HepG2 (cell line): ENCODE results near the gene RPL18. TPM values are rescaled to one million over a fixed set of nuclear protein-coding genes. Genes with fewer than 3 reads are reported as not detected.

Experiments used
- ATAC-seq: fragments of 200-7000 bp; cut with Tn5 transposase; 3 replicates; pipeline ENCODE4 v1.9.1; 2020; ENCODE audit warnings: mild to moderate bottlenecking, moderate library complexity
- BruUV-seq: library from RNA; stranded (reverse); fragments of 400-500 nt; replicated peaks from 2 replicates; lab custom pipeline; 2021; lab: Mats Ljungman, UMichigan
- CTCF ChIA-PET: fragments of 300-600 bp; formaldehyde crosslinking; extraction: SDS; loops from one replicate; lab custom pipeline; 2021; ENCODE audit warnings: low total read pairs, inconsistent platforms, low intra/inter-chr PET ratio; lab: Yijun Ruan, JAX
- POLR2A ChIA-PET: fragments of 350-600 bp; sonication (Branson Sonifier 250); formaldehyde crosslinking; loops from one replicate; lab custom pipeline; 2020; ENCODE audit warnings: antibody characterized with exemption, inconsistent platforms; lab: Yijun Ruan, JAX
- DNase-seq: peaks from one replicate; pipeline ENCODE4 v3.0.0-alpha.2; 2015; ENCODE audit warnings: low spot score
- FAIRE-seq: peaks from 3 replicates; lab custom pipeline; 2011; peaks lifted over from hg19 to GRCh38; lab: Jason Lieb, UNC
- H2AFZ ChIP-seq: one replicate; pipeline ENCODE4 v1.6.1; 2011; ENCODE audit warnings: low read length, inconsistent platforms
- H3K27ac ChIP-seq: fragments of 300-600 bp; 3 replicates; pipeline ENCODE4 v1.8.0; 2011; ENCODE audit warnings: mixed run types, mild to moderate bottlenecking, mixed read lengths, low read length, inconsistent platforms; ENCODE audit not compliant: insufficient read depth; ENCODE audit errors: extremely low read length
- H3K27me3 ChIP-seq, 2 experiments: fragments of 200-600 bp in 1 of 2; 2 replicates in 1 of 2; 3 replicates in 1 of 2; pipeline versions ENCODE4 v1.6.0 to v1.8.0; 2011; ENCODE audit warnings: low read length in 2 of 2, mild to moderate bottlenecking in 2 of 2, moderate library complexity in 2 of 2, inconsistent platforms in 1 of 2; ENCODE audit not compliant: insufficient read depth in 2 of 2, control insufficient read depth in 1 of 2
- H3K36me3 ChIP-seq, 2 experiments: fragments of 200-600 bp in 1 of 2; replicated peaks in 1 of 2; 2 replicates in 1 of 2; 3 replicates in 1 of 2; pipeline versions ENCODE4 v1.5.1 to v1.8.0; 2011; ENCODE audit warnings: low read length in 2 of 2, inconsistent platforms in 1 of 2; ENCODE audit not compliant: insufficient read depth in 2 of 2, control insufficient read depth in 1 of 2
- H3K4me1 ChIP-seq: 2 replicates; pipeline ENCODE4 v1.5.1; 2012; ENCODE audit warnings: low read length, inconsistent platforms; ENCODE audit not compliant: insufficient read depth
- H3K4me2 ChIP-seq: 2 replicates; pipeline ENCODE4 v1.6.0; 2011; ENCODE audit warnings: low read depth, low read length, inconsistent platforms
- H3K4me3 ChIP-seq, 3 experiments: fragments of 200-600 bp in 1 of 3; sonication (generic), shearing (Covaris generic) in 1 of 3; replicated peaks in 1 of 3; 2 replicates each; pipeline ENCODE4 v1.5.1; 2011 to 2016; ENCODE audit warnings: low read length in 3 of 3, inconsistent platforms in 2 of 3, low read depth in 2 of 3, mild to moderate bottlenecking in 2 of 3, control low read depth in 1 of 3, mixed read lengths in 1 of 3; ENCODE audit not compliant: insufficient read depth in 1 of 3
- H3K79me2 ChIP-seq: one replicate; pipeline ENCODE4 v1.6.1; 2011; ENCODE audit warnings: low read length, inconsistent platforms; ENCODE audit not compliant: insufficient read depth
- H3K9ac ChIP-seq: 2 replicates; pipeline ENCODE4 v1.6.0; 2011; ENCODE audit warnings: mild to moderate bottlenecking, low read depth, low read length, inconsistent platforms; ENCODE audit not compliant: insufficient read depth
- H3K9me3 ChIP-seq: 2 replicates; pipeline ENCODE4 v1.5.1; 2012; ENCODE audit warnings: mild to moderate bottlenecking, low read length
- H4K20me1 ChIP-seq: 2 replicates; pipeline ENCODE4 v1.6.0; 2011; ENCODE audit warnings: inconsistent platforms, mild to moderate bottlenecking, low read length, moderate library complexity; ENCODE audit not compliant: insufficient read depth
- AGO1 ChIP-seq: fragments of 200-400 bp; formaldehyde crosslinking; IDR thresholded peaks from 2 replicates; pipeline ENCODE4 v1.6.1; 2017; ENCODE audit warnings: mild to moderate bottlenecking, low read depth, low read length, moderate library complexity; ENCODE audit not compliant: poor library complexity, severe bottlenecking
- AGO2 ChIP-seq: fragments of 200-400 bp; formaldehyde crosslinking; optimal IDR thresholded peaks from 2 replicates; pipeline ENCODE3; 2017; ENCODE audit warnings: mild to moderate bottlenecking, low read depth, low read length, moderate library complexity
- GATA4 ChIP-seq: sonication (generic); IDR thresholded peaks from 2 replicates; pipeline ENCODE4 v1.6.1; 2016; ENCODE audit warnings: antibody characterized with exemption, low read depth, borderline replicate concordance
- HNRNPL ChIP-seq: fragments of 200-400 bp; formaldehyde crosslinking; IDR thresholded peaks from 2 replicates; pipeline ENCODE4 v1.6.1; 2017; ENCODE audit warnings: mild to moderate bottlenecking, low read depth, low read length
- KLF11 ChIP-seq: IDR thresholded peaks from 2 replicates; pipeline ENCODE4 v1.6.1; 2016; ENCODE audit warnings: missing compliant biosample characterization
- MAFK ChIP-seq, 2 experiments: IDR thresholded peaks in 1 of 2; conservative IDR thresholded peaks in 1 of 2; 2 replicates each; pipeline ENCODE4 v1.6.1; 2011; ENCODE audit warnings: improper control_type of control experiment in 2 of 2, low read length in 2 of 2
- MED1 ChIP-seq: sonication (generic); formaldehyde crosslinking; IDR thresholded peaks from 2 replicates; pipeline ENCODE4 v1.4.0; 2020; ENCODE audit warnings: missing genetic modification reagents
- MTERF4 ChIP-seq: sonication (generic); formaldehyde crosslinking; IDR thresholded peaks from 2 replicates; pipeline ENCODE4 v1.8.0; 2023; ENCODE audit warnings: mild to moderate bottlenecking, missing genetic modification reagents
- POLR2AphosphoS2 ChIP-seq: IDR thresholded peaks from 2 replicates; pipeline ENCODE4 v1.6.1; 2011; ENCODE audit warnings: low read depth, low read length, improper control_type of control experiment
- RBFOX2 ChIP-seq: fragments of 200-400 bp; formaldehyde crosslinking; IDR thresholded peaks from 2 replicates; pipeline ENCODE4 v1.6.1; 2017; ENCODE audit warnings: low read depth, mild to moderate bottlenecking, low read length
- SMAD9 ChIP-seq: sonication (generic); formaldehyde crosslinking; IDR thresholded peaks from 2 replicates; pipeline ENCODE4 v1.5.1; 2020; ENCODE audit warnings: mild to moderate bottlenecking, missing genetic modification reagents
- ZBTB33 ChIP-seq: sonication (generic); formaldehyde crosslinking; IDR thresholded peaks from 2 replicates; pipeline ENCODE4 v1.4.0; 2020; ENCODE audit warnings: missing genetic modification reagents
- ZNF276 ChIP-seq: sonication (generic); formaldehyde crosslinking; IDR thresholded peaks from 2 replicates; pipeline ENCODE4 v1.4.0; 2020; ENCODE audit warnings: mild to moderate bottlenecking, low read depth, missing genetic modification reagents
- ZNF282 ChIP-seq: fragments of 450-650 bp; IDR thresholded peaks from 2 replicates; pipeline ENCODE4 v1.6.1; 2018; ENCODE audit not compliant: partially characterized antibody
- ZNF549 ChIP-seq: sonication (generic); formaldehyde crosslinking; IDR thresholded peaks from 2 replicates; pipeline ENCODE4 v1.5.0; 2020; ENCODE audit warnings: missing genetic modification reagents
- WGBS: methylation state at CpG from one replicate; pipeline ENCODE4 v1.1.6; 2017; ENCODE audit warnings: low lambda C conversion rate; 5-methylcytosine and 5-hydroxymethylcytosine counted together
- in situ Hi-C: cut with HindIII; loops from 2 replicates; pipeline ENCODE4 v1.10.0; 2017; ENCODE audit warnings: low pct_unique_long_range_greater_than_20kb; ENCODE audit not compliant: extremely low pct_ligation_motif_present
- intact Hi-C: fragments of 100-400 bp; cut with micrococcal nuclease; formaldehyde crosslinking; loops from one replicate; pipeline ENCODE4 v1.10.0; 2022; ENCODE audit not compliant: unreplicated experiment
- polyA plus RNA-seq, 8 experiments: library from polyadenylated mRNA; depleted of rRNA in 3 of 8; stranded (reverse) in 7 of 8; unstranded in 1 of 8; fragments of >200 nt; fragmentation: Illumina TruSeq in 4 of 8; extraction: Trizol in 4 of 8; gene quantifications; 2 replicates each; pipeline versions ENCODE4 v1.2.1 to v1.2.3, GENCODE V29; 2011 to 2016; ENCODE audit warnings: low read depth in 4 of 8, missing spikeins in 1 of 8, mixed read lengths in 1 of 8; ENCODE audit not compliant: insufficient read depth in 1 of 8
- total RNA-seq, 5 experiments: library from RNA; depleted of rRNA; stranded (reverse); fragments of >200 nt; fragmentation: Illumina TruSeq; extraction: Trizol; gene quantifications; 2 replicates each; pipeline ENCODE4 v1.2.3, GENCODE V29; 2016; ENCODE audit warnings: low read depth in 1 of 5

RPL18 gene
- total and polyA plus RNA-seq, 2 of the 13 experiments (the other 11 are each of a cell fraction or from before 2014, with no cell fraction given), result 1,485 to 1,639 TPM

- DNase-seq, result no peak
- no TSS peak for BruUV-seq
- Histone ChIP-seq H3K27me3 (no peaks in the 10 kb centered on the region), H3K4me1 (peaks cover 45% of the 10 kb centered on the region), H4K20me1 (peaks cover 35% of the 10 kb centered on the region), H3K4me2 (no peak overlapping the region), H3K9me3 (no peaks in the 10 kb centered on the region), H3K4me3 (no peak overlapping the region), H3K9ac (no peak overlapping the region), H3K36me3 (peaks cover 15 to 28% of the 10 kb centered on the region in 2 experiments), H3K79me2 (peaks cover 21% of the 10 kb centered on the region), H2AFZ (no peak overlapping the region), H3K27ac (no peak overlapping the region)
- POLR2A ChIA-PET, result interaction anchor here (1.0 kb wide), 1 partner anchor 24 kb away, joined by 3 read pairs; no protein-coding TSS in a partner anchor
- 69% methylated on average over 5 of the region's 39 CpGs for WGBS
- TF ChIP-seq ZNF276 (CRISPR knock-in tag) (no peak), SMAD9 (CRISPR knock-in tag) (no peak), AGO2 (peak; percentile 90), KLF11 (CRISPR knock-in tag) (no peak), RBFOX2 (peak; percentile 51; the same call in 1 of the 2 replicates), HNRNPL (0 out of 2 replicates have a peak, but pooled peaks have one; percentile 20), ZNF549 (no peak), AGO1 (peak; percentile 25), MAFK (conservative IDR thresholded peaks at IDR 0.05 in 1 of 2, IDR thresholded peaks at IDR 0.05 in 1 of 2; ENCODE audit: low read length in 2 of 2) (no peak), GATA4 (no peak), MED1 (CRISPR knock-in tag) (no peak), ZNF282 (no peak), POLR2AphosphoS2 (0 out of 2 replicates have a peak, but pooled peaks have one; percentile 16), MTERF4 (CRISPR knock-in tag) (no peak), ZBTB33 (peak; percentile 66; the same call in 1 of the 2 replicates)
- intact Hi-C loops, result no loop called here
- ATAC-seq, result peak; percentile 33
- in situ Hi-C loops, result no loop called here
- CTCF ChIA-PET, result no interaction called here
- no peak for FAIRE-seq
These were observed 5.7 kb downstream of the RPL18 start for GRCh38 chr19:48613024-48613851.
